Measurements from ENCODE around the gene TAS2R16. TPM values are rescaled to one million over a fixed set of nuclear protein-coding genes. Genes with fewer than 3 reads are reported as not detected.

Gene TAS2R16
- polyA plus RNA-seq, 4 donors: not detected

GRCh38 chr7:122989041-122989440, 6.5 kb downstream of the TAS2R16 start:
- 22 to 51% (median 41%) methylated on average over 6 of the region's 6 CpGs for WGBS, 3 donors
- no peak overlapping the region for H3K4me3 ChIP-seq (ENCODE audit: low read depth in 1 of 3, low read length in 3 of 3)
- H3K27me3 ChIP-seq (ENCODE audit: control insufficient read depth in 3 of 3, insufficient read depth in 3 of 3, low read length in 3 of 3): no peaks in the 10 kb centered on the region
- DNase-seq: no peak
- no peaks in the 10 kb centered on the region for H3K9me3 ChIP-seq (ENCODE audit: control insufficient read depth in 2 of 2, insufficient read depth in 1 of 2, low read depth in 1 of 2, low read length in 1 of 2)
- H3K36me3 ChIP-seq (ENCODE audit: control insufficient read depth in 3 of 3, insufficient read depth in 2 of 3, low read depth in 1 of 3, low read length in 3 of 3): no peaks in the 10 kb centered on the region
- no peak overlapping the region for H3K27ac ChIP-seq (ENCODE audit: low read depth in 1 of 3, low read length in 2 of 3)
- H3K4me1 ChIP-seq (ENCODE audit: control insufficient read depth in 3 of 3, insufficient read depth in 2 of 3, low read depth in 1 of 3, low read length in 2 of 3): no peaks in the 10 kb centered on the region
- no peak for FAIRE-seq

GRCh38 chr7:122988333-122988732, 7.2 kb downstream of the TAS2R16 start:
- Histone ChIP-seq H3K4me1 (ENCODE audit: control insufficient read depth in 3 of 3, insufficient read depth in 2 of 3, low read depth in 1 of 3, low read length in 2 of 3) (no peaks in the 10 kb centered on the region), H3K27me3 (ENCODE audit: control insufficient read depth in 3 of 3, insufficient read depth in 3 of 3, low read length in 3 of 3) (no peaks in the 10 kb centered on the region), H3K4me3 (ENCODE audit: low read depth in 1 of 3, low read length in 3 of 3) (no peak overlapping the region), H3K9me3 (ENCODE audit: control insufficient read depth in 2 of 2, insufficient read depth in 1 of 2, low read depth in 1 of 2, low read length in 1 of 2) (no peaks in the 10 kb centered on the region), H3K27ac (ENCODE audit: low read depth in 1 of 3, low read length in 2 of 3) (no peak overlapping the region), H3K36me3 (ENCODE audit: control insufficient read depth in 3 of 3, insufficient read depth in 2 of 3, low read depth in 1 of 3, low read length in 3 of 3) (no peaks in the 10 kb centered on the region)
- FAIRE-seq (no peak), DNase-seq (no peak)
- 67 to 73% (median 68%) methylated on average over 4 of the region's 4 CpGs for WGBS, 3 donors

GRCh38 chr7:122987463-122987862, 8.0 kb downstream of the TAS2R16 start:
- no peak overlapping the region for H3K4me3 ChIP-seq (ENCODE audit: low read depth in 1 of 3, low read length in 3 of 3)
- no peak for DNase-seq
- WGBS, 3 donors: 83 to 97% (median 92%) methylated on average over 2 of the region's 2 CpGs
- no peaks in the 10 kb centered on the region for H3K9me3 ChIP-seq (ENCODE audit: control insufficient read depth in 2 of 2, insufficient read depth in 1 of 2, low read depth in 1 of 2, low read length in 1 of 2)
- no peak for FAIRE-seq
- H3K27ac ChIP-seq (ENCODE audit: low read depth in 1 of 3, low read length in 2 of 3): no peak overlapping the region
- no peaks in the 10 kb centered on the region for H3K4me1 ChIP-seq (ENCODE audit: control insufficient read depth in 3 of 3, insufficient read depth in 2 of 3, low read depth in 1 of 3, low read length in 2 of 3)
- no peaks in the 10 kb centered on the region for H3K27me3 ChIP-seq (ENCODE audit: control insufficient read depth in 3 of 3, insufficient read depth in 3 of 3, low read length in 3 of 3)
- H3K36me3 ChIP-seq (ENCODE audit: control insufficient read depth in 3 of 3, insufficient read depth in 2 of 3, low read depth in 1 of 3, low read length in 3 of 3): no peaks in the 10 kb centered on the region

- Histone ChIP-seq H3K9me3 (ENCODE audit: control insufficient read depth in 2 of 2, insufficient read depth in 1 of 2, low read depth in 1 of 2, low read length in 1 of 2) (no peaks in the 10 kb centered on the region), H3K27ac (ENCODE audit: low read depth in 1 of 3, low read length in 2 of 3) (no peak overlapping the region), H3K4me1 (ENCODE audit: control insufficient read depth in 3 of 3, insufficient read depth in 2 of 3, low read depth in 1 of 3, low read length in 2 of 3) (no peaks in the 10 kb centered on the region), H3K4me3 (ENCODE audit: low read depth in 1 of 3, low read length in 3 of 3) (no peak overlapping the region), H3K27me3 (ENCODE audit: control insufficient read depth in 3 of 3, insufficient read depth in 3 of 3, low read length in 3 of 3) (no peaks in the 10 kb centered on the region), H3K36me3 (ENCODE audit: control insufficient read depth in 3 of 3, insufficient read depth in 2 of 3, low read depth in 1 of 3, low read length in 3 of 3) (no peaks in the 10 kb centered on the region)
- WGBS, 3 donors: 87 to 93% (median 89%) methylated on average over 2 of the region's 2 CpGs
- FAIRE-seq (no peak), DNase-seq (no peak)
Observed at GRCh38 chr7:122984021-122984420, 11.5 kb downstream of the TAS2R16 start.

GRCh38 chr7:122983261-122983660, 12.2 kb downstream of the TAS2R16 start:
- H3K27me3 ChIP-seq (ENCODE audit: control insufficient read depth in 3 of 3, insufficient read depth in 3 of 3, low read length in 3 of 3): no peaks in the 10 kb centered on the region
- no peak for DNase-seq
- no peaks in the 10 kb centered on the region for H3K9me3 ChIP-seq (ENCODE audit: control insufficient read depth in 2 of 2, insufficient read depth in 1 of 2, low read depth in 1 of 2, low read length in 1 of 2)
- no peak overlapping the region for H3K27ac ChIP-seq (ENCODE audit: low read depth in 1 of 3, low read length in 2 of 3)
- H3K4me1 ChIP-seq (ENCODE audit: control insufficient read depth in 3 of 3, insufficient read depth in 2 of 3, low read depth in 1 of 3, low read length in 2 of 3): no peaks in the 10 kb centered on the region
- no peaks in the 10 kb centered on the region for H3K36me3 ChIP-seq (ENCODE audit: control insufficient read depth in 3 of 3, insufficient read depth in 2 of 3, low read depth in 1 of 3, low read length in 3 of 3)
- H3K4me3 ChIP-seq (ENCODE audit: low read depth in 1 of 3, low read length in 3 of 3): no peak overlapping the region
- FAIRE-seq: no peak
- 71 to 75% (median 75%) methylated on average over 1 of the region's 1 CpG for WGBS, 3 donors

GRCh38 chr7:122975341-122975740, 20.2 kb downstream of the TAS2R16 start:
- WGBS, 3 donors: 74 to 86% (median 85%) methylated on average over 1 of the region's 1 CpG
- H3K27ac ChIP-seq (ENCODE audit: low read depth in 1 of 3, low read length in 2 of 3): no peak overlapping the region
- H3K4me3 ChIP-seq (ENCODE audit: low read depth in 1 of 3, low read length in 3 of 3): no peak overlapping the region
- H3K4me1 ChIP-seq (ENCODE audit: control insufficient read depth in 3 of 3, insufficient read depth in 2 of 3, low read depth in 1 of 3, low read length in 2 of 3): no peaks in the 10 kb centered on the region
- FAIRE-seq (no peak), DNase-seq (no peak)
- H3K9me3 ChIP-seq (ENCODE audit: control insufficient read depth in 2 of 2, insufficient read depth in 1 of 2, low read depth in 1 of 2, low read length in 1 of 2): no peaks in the 10 kb centered on the region
- no peaks in the 10 kb centered on the region for H3K27me3 ChIP-seq (ENCODE audit: control insufficient read depth in 3 of 3, insufficient read depth in 3 of 3, low read length in 3 of 3)
- H3K36me3 ChIP-seq (ENCODE audit: control insufficient read depth in 3 of 3, insufficient read depth in 2 of 3, low read depth in 1 of 3, low read length in 3 of 3): no peaks in the 10 kb centered on the region

- no peak for DNase-seq
- no peak for FAIRE-seq
Observed at GRCh38 chr7:122974229-122974628, 21.3 kb downstream of the TAS2R16 start.

GRCh38 chr7:122972056-122972455, 23.4 kb downstream of the TAS2R16 start:
- H3K4me3 ChIP-seq (ENCODE audit: low read depth in 1 of 3, low read length in 3 of 3): no peak overlapping the region
- WGBS, 3 donors: 49 to 59% (median 55%) methylated on average over 6 of the region's 6 CpGs
- H3K9me3 ChIP-seq (ENCODE audit: control insufficient read depth in 2 of 2, insufficient read depth in 1 of 2, low read depth in 1 of 2, low read length in 1 of 2): no peaks in the 10 kb centered on the region
- no peaks in the 10 kb centered on the region for H3K36me3 ChIP-seq (ENCODE audit: control insufficient read depth in 3 of 3, insufficient read depth in 2 of 3, low read depth in 1 of 3, low read length in 3 of 3)
- H3K27me3 ChIP-seq (ENCODE audit: control insufficient read depth in 3 of 3, insufficient read depth in 3 of 3, low read length in 3 of 3): no peaks in the 10 kb centered on the region
- H3K4me1 ChIP-seq (ENCODE audit: control insufficient read depth in 3 of 3, insufficient read depth in 2 of 3, low read depth in 1 of 3, low read length in 2 of 3): no peaks in the 10 kb centered on the region
- no peak overlapping the region for H3K27ac ChIP-seq (ENCODE audit: low read depth in 1 of 3, low read length in 2 of 3)
- DNase-seq (no peak), FAIRE-seq (no peak)

More at GRCh38 chr7:122974229-122974628, 21.3 kb downstream of the TAS2R16 start:
- Histone ChIP-seq H3K36me3 (ENCODE audit: control insufficient read depth in 3 of 3, insufficient read depth in 2 of 3, low read depth in 1 of 3, low read length in 3 of 3) (no peaks in the 10 kb centered on the region), H3K4me1 (ENCODE audit: control insufficient read depth in 3 of 3, insufficient read depth in 2 of 3, low read depth in 1 of 3, low read length in 2 of 3) (no peaks in the 10 kb centered on the region), H3K27me3 (ENCODE audit: control insufficient read depth in 3 of 3, insufficient read depth in 3 of 3, low read length in 3 of 3) (no peaks in the 10 kb centered on the region), H3K4me3 (ENCODE audit: low read depth in 1 of 3, low read length in 3 of 3) (no peak overlapping the region), H3K27ac (ENCODE audit: low read depth in 1 of 3, low read length in 2 of 3) (no peak overlapping the region), H3K9me3 (ENCODE audit: control insufficient read depth in 2 of 2, insufficient read depth in 1 of 2, low read depth in 1 of 2, low read length in 1 of 2) (no peaks in the 10 kb centered on the region)
- WGBS, 3 donors: 81 to 90% (median 84%) methylated on average over 2 of the region's 2 CpGs

Measured in small intestine (tissue), 7 donors.